Raji (cell line): Measurements from ENCODE around the gene BCKDK.

Experiments
- POLR2A ChIP-seq: IDR thresholded peaks from 2 replicates; pipeline ENCODE4 v1.6.1; 2011; ENCODE audit warnings: low read depth, low read length, control low read depth; ENCODE audit not compliant: insufficient read depth

The BCKDK gene

DNA sequence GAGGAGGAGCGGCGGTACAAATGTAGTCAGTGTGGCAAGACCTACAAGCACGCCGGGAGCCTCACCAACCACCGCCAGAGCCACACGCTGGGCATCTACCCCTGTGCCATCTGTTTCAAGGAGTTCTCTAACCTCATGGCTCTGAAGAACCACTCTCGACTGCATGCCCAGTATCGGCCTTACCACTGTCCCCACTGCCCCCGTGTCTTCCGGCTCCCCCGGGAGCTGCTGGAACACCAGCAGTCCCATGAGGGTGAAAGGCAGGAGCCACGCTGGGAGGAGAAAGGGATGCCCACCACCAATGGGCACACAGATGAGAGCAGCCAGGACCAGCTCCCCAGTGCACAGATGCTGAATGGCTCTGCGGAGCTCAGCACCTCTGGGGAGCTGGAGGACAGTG lies 31.2 kb upstream of the BCKDK start:
- no peak for TF ChIP-seq POLR2A

DNA sequence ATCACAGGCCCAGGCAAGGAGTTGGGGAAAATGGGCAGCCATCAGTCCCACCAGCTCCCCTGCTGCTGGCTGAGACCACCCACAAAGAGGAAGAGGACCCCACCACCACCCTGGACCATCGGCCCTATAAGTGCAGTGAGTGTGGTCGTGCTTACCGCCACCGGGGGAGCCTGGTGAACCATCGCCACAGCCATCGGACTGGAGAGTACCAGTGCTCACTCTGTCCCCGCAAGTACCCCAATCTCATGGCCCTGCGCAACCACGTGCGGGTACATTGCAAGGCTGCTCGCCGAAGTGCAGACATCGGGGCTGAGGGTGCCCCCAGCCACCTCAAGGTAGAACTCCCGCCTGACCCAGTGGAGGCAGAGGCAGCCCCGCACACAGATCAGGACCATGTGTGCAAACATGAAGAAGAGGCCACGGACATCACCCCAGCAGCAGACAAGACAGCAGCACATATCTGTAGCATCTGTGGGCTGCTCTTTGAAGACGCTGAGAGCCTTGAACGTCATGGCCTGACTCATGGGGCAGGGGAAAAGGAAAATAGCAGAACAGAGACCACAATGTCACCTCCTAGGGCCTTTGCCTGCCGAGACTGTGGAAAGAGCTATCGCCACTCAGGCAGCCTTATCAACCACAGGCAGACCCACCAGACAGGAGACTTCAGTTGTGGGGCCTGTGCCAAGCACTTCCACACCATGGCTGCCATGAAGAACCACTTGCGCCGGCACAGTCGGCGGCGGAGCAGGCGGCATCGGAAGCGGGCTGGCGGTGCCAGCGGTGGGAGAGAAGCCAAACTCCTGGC lies 30.4 kb upstream of the BCKDK start:
- no peak for TF ChIP-seq POLR2A

DNA sequence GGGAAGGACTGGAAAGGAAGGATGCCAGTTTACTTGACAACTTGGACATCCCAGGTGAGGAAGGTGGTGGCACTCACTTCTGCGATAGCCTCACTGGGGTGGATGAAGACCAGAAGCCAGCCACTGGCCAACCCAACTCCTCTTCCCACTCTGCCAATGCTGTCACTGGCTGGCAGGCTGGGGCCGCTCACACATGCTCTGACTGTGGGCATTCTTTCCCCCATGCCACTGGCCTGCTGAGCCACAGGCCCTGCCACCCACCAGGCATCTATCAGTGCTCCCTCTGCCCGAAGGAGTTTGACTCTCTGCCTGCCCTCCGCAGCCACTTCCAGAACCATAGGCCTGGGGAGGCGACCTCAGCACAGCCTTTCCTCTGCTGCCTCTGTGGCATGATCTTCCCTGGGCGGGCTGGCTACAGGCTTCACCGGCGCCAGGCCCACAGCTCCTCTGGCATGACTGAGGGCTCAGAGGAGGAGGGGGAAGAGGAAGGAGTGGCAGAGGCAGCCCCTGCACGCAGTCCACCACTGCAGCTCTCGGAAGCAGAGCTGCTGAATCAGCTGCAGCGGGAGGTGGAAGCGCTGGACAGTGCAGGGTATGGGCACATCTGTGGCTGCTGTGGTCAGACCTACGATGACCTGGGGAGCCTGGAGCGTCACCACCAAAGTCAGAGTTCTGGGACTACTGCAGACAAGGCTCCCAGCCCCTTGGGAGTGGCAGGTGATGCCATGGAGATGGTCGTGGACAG lies 29.4 kb upstream of the BCKDK start:
- TF ChIP-seq POLR2A: no peak

DNA sequence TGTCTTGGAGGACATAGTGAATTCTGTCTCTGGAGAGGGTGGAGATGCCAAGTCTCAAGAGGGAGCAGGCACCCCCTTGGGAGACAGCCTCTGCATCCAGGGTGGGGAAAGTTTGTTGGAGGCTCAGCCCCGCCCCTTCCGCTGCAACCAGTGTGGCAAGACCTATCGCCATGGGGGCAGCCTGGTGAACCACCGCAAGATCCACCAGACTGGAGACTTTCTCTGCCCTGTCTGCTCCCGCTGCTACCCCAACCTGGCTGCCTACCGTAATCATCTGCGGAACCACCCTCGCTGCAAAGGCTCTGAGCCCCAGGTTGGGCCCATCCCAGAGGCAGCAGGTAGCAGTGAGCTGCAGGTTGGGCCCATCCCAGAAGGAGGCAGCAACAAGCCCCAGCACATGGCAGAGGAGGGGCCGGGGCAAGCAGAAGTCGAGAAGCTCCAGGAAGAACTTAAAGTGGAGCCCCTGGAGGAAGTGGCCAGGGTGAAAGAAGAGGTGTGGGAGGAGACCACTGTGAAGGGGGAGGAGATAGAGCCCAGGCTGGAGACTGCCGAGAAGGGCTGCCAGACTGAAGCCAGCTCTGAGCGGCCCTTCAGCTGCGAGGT lies 28.7 kb upstream of the BCKDK start:
- TF ChIP-seq POLR2A: no peak

DNA sequence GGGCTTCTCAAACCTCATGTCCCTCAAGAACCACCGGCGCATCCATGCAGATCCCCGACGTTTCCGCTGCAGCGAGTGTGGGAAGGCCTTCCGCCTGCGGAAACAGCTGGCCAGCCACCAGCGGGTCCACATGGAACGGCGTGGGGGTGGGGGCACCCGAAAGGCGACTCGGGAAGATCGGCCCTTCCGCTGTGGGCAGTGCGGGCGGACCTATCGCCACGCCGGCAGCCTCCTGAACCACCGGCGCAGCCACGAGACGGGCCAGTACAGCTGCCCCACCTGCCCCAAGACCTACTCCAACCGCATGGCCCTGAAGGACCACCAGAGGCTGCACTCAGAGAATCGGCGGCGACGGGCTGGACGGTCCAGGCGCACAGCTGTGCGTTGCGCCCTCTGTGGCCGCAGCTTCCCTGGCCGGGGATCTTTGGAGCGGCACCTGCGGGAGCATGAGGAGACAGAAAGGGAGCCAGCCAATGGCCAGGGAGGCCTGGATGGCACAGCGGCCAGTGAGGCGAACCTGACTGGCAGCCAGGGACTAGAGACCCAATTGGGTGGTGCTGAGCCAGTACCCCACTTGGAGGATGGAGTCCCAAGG lies 28.1 kb upstream of the BCKDK start:
- TF ChIP-seq POLR2A: no peak

DNA sequence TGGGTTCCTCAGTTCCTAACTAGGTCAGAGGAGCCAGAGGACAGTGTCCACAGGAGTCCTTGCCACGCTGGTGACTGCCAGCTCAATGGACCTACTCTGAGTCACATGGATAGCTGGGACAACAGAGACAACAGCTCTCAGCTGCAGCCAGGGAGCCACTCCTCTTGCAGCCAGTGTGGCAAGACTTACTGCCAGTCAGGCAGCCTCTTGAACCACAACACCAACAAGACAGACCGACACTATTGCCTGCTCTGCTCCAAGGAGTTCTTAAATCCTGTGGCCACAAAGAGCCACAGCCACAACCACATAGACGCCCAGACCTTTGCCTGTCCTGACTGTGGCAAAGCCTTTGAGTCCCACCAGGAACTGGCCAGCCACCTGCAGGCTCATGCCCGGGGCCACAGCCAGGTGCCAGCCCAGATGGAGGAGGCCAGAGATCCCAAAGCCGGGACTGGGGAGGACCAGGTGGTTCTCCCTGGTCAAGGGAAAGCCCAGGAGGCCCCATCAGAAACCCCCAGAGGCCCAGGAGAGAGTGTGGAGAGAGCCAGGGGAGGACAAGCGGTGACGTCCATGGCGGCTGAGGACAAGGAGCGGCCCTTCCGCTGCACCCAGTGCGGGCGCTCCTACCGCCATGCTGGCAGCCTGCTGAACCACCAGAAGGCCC lies 27.3 kb upstream of the BCKDK start:
- TF ChIP-seq POLR2A: no peak

DNA sequence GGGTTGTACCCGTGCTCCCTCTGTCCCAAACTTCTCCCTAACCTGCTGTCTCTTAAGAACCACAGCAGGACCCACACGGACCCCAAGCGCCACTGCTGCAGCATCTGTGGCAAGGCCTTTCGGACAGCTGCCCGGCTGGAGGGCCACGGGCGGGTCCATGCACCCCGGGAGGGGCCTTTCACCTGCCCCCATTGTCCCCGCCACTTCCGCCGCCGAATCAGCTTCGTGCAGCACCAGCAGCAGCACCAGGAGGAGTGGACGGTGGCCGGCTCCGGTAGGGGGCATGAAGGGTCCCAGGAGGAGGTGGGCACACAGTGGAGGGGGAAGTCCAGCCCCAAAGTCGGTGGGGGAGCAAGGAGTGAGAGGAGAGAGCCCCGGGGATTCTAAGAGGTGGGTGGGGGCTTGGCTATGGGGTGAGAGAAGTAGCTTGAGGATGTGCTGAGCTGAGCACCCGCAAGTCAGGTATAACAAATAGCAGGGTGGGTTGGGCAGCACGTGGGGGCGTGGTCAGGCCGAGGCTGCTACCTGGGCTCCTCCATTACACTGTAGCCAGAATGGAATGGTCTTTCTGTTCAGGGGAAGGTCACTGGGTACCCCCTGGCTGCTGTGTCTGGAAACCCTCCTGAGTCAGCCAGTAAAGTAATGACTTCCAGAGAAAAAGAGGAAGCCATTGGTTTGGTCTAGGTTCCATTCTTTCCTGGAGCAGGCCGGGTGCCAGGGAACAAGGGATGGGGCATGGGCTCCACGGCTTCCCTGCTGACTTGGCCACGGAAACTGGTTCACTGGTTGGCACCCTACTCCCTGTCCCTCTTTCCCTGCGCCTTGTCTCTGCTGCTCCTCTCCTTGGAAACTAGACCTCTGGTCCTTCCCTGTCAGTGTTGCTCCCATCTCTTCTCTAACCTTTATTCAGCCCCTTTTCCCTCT lies 26.5 kb upstream of the BCKDK start:
- TF ChIP-seq POLR2A: no peak

DNA sequence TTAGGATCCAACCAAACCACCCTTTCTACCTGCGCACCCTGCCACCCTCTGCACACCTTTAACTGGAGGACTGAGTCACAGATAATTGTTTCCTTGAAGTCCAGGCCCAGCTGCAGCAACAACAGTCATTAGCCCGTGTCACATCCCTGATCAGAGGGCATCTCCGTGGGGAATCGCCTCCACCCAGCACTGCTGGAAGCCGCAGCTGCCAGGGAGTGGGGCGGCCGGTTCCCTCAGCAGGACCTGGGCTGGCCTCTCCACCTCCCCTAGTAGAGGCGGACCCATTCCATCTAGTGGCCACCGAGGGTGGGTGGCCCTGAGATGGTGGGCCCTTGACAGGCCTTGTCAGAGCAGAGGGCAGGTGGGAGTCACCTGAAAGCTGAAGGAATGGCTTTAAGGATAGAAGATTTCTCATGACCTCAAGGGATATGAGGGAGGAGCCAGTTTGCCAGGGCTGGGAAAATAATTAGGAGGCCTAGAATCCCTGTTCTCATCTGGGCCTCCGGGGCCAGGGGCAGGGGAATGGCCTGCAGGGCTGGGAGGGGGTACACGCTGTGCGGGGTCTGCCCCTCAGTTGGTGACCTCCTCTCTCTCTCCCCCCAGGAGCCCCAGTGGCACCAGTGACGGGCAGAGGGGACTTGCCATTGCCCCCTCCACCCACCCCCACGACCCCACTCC lies 25.7 kb upstream of the BCKDK start:
- no peak for TF ChIP-seq POLR2A

DNA sequence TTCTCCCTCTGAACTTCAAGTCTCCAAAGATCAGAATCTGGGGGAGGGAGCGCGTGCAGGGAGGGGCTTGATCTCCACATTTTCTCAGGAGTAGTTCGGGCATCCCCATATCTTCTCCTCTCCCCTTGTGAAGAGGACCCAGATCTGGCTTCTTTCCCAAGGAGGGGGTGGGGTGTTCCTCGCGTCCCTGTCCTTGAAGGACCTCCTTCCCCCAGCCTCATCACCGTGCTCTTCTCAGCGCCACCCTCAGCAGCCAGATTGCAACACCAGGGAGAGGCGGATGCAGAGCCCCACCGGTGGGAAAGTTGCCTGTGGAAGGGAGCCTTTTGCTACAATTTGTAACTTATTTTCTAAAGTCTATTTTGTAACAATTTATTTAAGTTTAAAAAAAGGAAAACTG lies 25.1 kb upstream of the BCKDK start:
- no peak for TF ChIP-seq POLR2A

DNA sequence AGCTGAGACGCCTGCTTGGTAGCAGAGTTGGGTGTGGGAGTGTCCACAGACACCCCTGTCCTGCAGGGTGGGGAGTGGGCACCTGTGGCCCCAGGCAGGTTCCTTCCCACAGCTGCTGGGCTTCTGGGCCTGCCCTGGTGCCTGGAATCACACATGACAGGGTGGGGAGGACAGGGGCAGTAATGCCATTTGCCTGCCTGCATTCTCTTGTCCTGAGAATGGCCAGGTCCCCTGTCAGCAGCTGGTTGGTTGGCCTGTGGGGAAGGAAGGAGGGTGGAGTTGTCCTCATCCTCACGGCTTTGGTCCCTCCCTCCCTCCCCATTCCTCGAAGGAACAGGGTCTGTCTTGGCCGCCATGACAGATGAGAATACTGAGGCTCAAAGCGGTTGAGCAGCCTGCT lies 24.6 kb upstream of the BCKDK start:
- TF ChIP-seq POLR2A: no peak

DNA sequence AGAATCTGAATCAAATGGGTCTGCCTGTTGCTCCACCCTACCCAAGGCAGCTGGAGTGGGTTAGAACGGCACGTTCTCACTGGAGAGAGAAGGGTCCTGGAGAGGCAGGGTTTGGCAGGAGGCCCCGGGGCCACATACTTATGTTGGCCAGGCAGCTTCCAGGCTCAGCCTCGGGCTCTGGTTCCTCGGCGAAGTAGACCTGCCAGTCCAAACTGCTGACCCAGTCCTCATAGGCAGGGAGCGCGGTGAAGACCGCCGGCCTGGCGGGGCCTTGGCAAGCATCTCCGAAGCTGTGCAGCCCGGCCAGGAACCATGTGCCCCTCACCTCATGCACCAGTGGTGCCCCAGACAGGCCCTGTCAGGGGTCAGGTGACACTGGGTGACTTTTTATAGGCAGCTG lies 24.2 kb upstream of the BCKDK start:
- TF ChIP-seq POLR2A: no peak

DNA sequence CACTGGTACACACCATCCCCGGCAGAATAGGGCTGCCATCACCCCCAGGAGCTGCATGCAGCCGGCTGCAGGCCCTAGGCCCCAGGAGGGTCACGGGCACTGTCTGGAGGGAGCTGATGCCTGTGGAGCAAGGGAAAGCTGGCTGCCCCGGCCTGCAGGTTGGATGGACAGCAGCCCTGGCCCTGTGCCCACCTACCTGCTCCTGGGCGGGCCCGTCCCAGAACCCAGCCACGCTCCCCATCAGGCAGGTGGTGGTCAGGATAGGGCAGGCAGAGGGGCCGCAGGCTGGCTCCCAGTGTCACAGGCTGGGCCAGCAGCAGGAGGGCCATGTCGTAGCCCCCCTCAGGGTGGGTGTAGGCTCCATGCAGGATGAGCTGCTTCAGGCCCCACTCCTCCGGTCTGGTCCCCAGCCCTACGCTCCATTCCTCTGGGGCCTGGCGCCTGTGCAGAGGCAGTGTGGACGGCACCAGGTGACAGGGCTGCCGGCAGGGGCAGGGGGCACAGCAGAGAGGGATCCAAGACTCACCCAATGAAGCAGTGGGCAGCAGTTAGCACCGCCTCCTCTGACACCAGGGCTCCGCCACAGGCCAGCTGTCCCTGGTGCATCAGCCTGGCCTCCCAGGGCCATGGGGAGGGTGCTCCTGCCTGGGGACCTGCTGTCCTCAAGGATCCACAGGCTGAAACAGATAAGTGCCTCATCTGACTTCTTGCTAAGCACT lies 23.4 kb upstream of the BCKDK start:
- no peak for TF ChIP-seq POLR2A

DNA sequence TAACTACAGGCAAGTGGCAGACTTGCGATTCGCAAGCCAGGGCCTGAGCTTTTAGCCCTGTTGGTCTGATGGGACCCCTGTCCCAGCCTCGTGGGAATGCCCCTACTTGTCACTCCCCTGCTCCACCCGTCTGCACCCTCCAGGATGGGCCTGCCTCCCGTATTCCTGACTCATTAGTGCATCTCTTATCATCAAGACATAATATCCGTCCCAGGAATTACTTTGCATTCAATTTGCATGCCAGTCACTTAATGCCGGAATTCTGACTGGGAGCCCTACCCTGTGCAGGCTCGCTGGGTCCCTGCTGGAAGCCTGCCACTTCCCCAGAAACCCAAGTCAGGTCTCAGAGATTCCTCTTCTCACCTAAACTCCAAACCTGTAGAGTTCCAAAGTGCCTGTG lies 22.8 kb upstream of the BCKDK start:
- no peak for TF ChIP-seq POLR2A
